ENCODE data around the gene TBL1X. TPM values are rescaled to one million over a fixed set of nuclear protein-coding genes. Genes with fewer than 3 reads are reported as not detected.

The TBL1X gene
- total and polyA plus RNA-seq, 2 of the 4 experiments (the other 2 are of a cell fraction) = 16.2 to 20.8 TPM

GRCh38 chrX:9678215-9678965 is 213.5 kb downstream of the TBL1X start:
- BruUV-seq (replicated peaks) = no TSS peak
- Histone ChIP-seq H4K8ac (ENCODE audit: low read depth in 2 of 2, low read length in 2 of 2) (no peak overlapping the region), H2BK20ac (ENCODE audit: low read depth, low read length) (no peak overlapping the region), H3K79me1 (ENCODE audit: low read depth in 1 of 2, low read length in 2 of 2) (peaks cover 0 to 59% of the 10 kb centered on the region in 2 experiments; a peak in 3 of 4 replicates), H2AK9ac (replicated peaks; ENCODE audit: low read depth, low read length, poor library complexity) (no peak overlapping the region), H2AK5ac (ENCODE audit: low read depth, low read length) (no peak overlapping the region), H3K23ac (ENCODE audit: low read depth, low read length) (no peak overlapping the region), H3K27ac (ENCODE audit: insufficient read depth, low read length) (no peak overlapping the region; the same call in 1 of the 2 replicates), H3K36me3 (ENCODE audit: control insufficient read depth, insufficient read depth, low read length) (peaks cover 3% of the 10 kb centered on the region), H3K4me3 (ENCODE audit: insufficient read depth, low read depth, low read length) (no peak overlapping the region), H2AFZ (replicated peaks; ENCODE audit: low read length, poor library complexity) (no peak overlapping the region), H3K4ac (ENCODE audit: low read depth, low read length) (no peak overlapping the region), H4K5ac (ENCODE audit: low read depth, low read length) (no peak overlapping the region), H3K18ac (ENCODE audit: low read depth, low read length) (no peak overlapping the region), H3K9me3 (ENCODE audit: control insufficient read depth, insufficient read depth, low read length) (peaks cover 3% of the 10 kb centered on the region; the same call in 1 of the 2 replicates), H3K14ac (replicated peaks; ENCODE audit: low read depth, low read length) (no peak overlapping the region; the same call in 1 of the 2 replicates), H4K91ac (ENCODE audit: insufficient read depth, low read depth, low read length) (no peak overlapping the region), H4K20me1 (ENCODE audit: insufficient read depth, low read length) (no peaks in the 10 kb centered on the region), H3K9ac (ENCODE audit: low read depth, low read length) (no peak overlapping the region), H2BK15ac (ENCODE audit: low read depth, low read length) (no peak overlapping the region), H3K27me3 (ENCODE audit: control insufficient read depth, insufficient read depth, low read length) (no peaks in the 10 kb centered on the region), H3K9me1 (ENCODE audit: insufficient read depth, low read length) (peaks cover 13% of the 10 kb centered on the region), H2BK5ac (ENCODE audit: low read depth, low read length, poor library complexity, severe bottlenecking) (no peak overlapping the region), H3K4me1 (ENCODE audit: control insufficient read depth, insufficient read depth, low read length) (peaks cover 2% of the 10 kb centered on the region; the same call in 1 of the 2 replicates), H3K4me2 (ENCODE audit: low read depth, low read length) (no peak overlapping the region), H2BK120ac (ENCODE audit: low read depth, low read length) (no peak overlapping the region), H3K56ac (ENCODE audit: extremely low read depth, insufficient read depth, low read length) (no peak overlapping the region)
- CTCF ChIA-PET = interaction anchor here (0.6 kb wide), 1 partner anchor 120 kb away, joined by 3 read pairs; no protein-coding TSS in a partner anchor
- peak; percentile 53 for ATAC-seq (ENCODE audit: low read depth)
- in situ Hi-C loops (cut with MboI; ENCODE audit: low sequenced_read_pairs) = no loop called here
- DNase-seq = peak; percentile 63
- dilution Hi-C loops (cut with HindIII; ENCODE audit: low sequenced_read_pairs, unreplicated experiment) = no loop called here
- no peak for TF ChIP-seq RFX5 (IDR thresholded peaks at IDR 0.05; ENCODE audit: low read depth, low read length)
- no peak for TF ChIP-seq MAFK (IDR thresholded peaks at IDR 0.05; ENCODE audit: low read depth, low read length)
- no peak for TF ChIP-seq USF2 (IDR thresholded peaks at IDR 0.05; ENCODE audit: low read depth, low read length)
- no peak for TF ChIP-seq NFE2L2 (IDR thresholded peaks at IDR 0.05; ENCODE audit: low read depth, low read length)
- TF ChIP-seq CEBPB (IDR thresholded peaks at IDR 0.05; ENCODE audit: low read depth, low read length) = no peak
- TF ChIP-seq RAD21 (IDR thresholded peaks at IDR 0.05; ENCODE audit: low read length) = no peak
- TF ChIP-seq SMC3 (IDR thresholded peaks at IDR 0.05; ENCODE audit: low read depth, low read length) = no peak
- TF ChIP-seq BHLHE40 (IDR thresholded peaks at IDR 0.05; ENCODE audit: low read depth, low read length) = no peak
- no peak for TF ChIP-seq MAZ (IDR thresholded peaks at IDR 0.05; ENCODE audit: borderline replicate concordance, low read depth, low read length)
- no peak for TF ChIP-seq RCOR1 (IDR thresholded peaks at IDR 0.05; ENCODE audit: insufficient replicate concordance, low read length)
- TF ChIP-seq POLR2A (IDR thresholded peaks at IDR 0.05; ENCODE audit: low read depth, low read length) = no peak
- no peak for TF ChIP-seq MXI1 (IDR thresholded peaks at IDR 0.05; ENCODE audit: borderline replicate concordance, low read depth, low read length)
- no CpG with 5 or more reads among the region's 3 CpGs for WGBS, 2 experiments (ENCODE audit: extremely low coverage in 2 of 2, insufficient read length in 1 of 2)
- intact Hi-C loops (cut with micrococcal nuclease) = no loop called here
- POLR2A ChIA-PET (ENCODE audit: unreplicated experiment) = no interaction called here

Measured in IMR-90 (cell line).